Fibroblast of lung (primary cell): ENCODE data around the gene ASCL2.

Experiments
- EZH2 ChIP-seq: IDR thresholded peaks from 2 replicates; pipeline ENCODE4 v1.5.1; 2012; ENCODE audit warnings: low read length, control low read depth, mild to moderate bottlenecking; ENCODE audit errors: missing control alignments
- TF ChIP-seq, protein P1 (sequence below), 2 donors: IDR thresholded peaks in 1 of 2; conservative IDR thresholded peaks in 1 of 2; 1 replicate in 1 of 2; 2 replicates in 1 of 2; pipeline ENCODE4 v1.5.1; 2011 to 2012; ENCODE audit warnings: low read length in 2 of 2, control low read depth in 1 of 2, inconsistent platforms in 1 of 2, low read depth in 1 of 2, mild to moderate bottlenecking in 1 of 2

DNA sequence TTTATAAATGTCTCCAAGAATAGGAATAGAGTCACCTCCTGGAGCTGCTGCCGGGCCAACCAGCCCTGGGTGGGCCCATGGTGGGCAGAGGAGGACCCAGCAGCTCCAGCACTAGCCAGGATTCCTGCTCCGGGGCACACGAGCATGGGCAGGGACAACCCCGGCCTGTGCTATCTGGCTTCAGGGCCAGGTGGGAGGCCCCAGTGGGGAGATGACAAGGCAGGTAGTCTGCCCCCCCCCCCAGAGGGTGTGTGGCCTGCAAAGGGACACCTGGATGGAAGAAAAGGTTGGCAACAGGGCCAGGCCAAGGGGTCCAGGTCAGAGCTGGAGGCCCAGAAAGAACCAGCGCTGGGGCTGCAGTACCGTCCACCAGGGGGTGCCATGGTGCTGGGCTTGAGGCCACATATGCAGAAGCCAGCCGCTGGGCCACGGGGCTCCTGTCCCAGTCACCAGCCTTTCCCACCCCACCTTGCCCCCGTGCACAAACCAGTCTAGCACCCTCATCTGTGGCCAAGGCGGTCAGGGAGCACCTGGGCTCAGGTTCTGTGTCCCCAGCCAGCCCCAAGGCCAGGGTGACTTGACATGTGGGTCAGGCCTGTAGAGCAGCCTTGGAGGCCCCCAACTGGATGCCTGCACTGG, 34.9 kb upstream of the ASCL2 start:
- TF ChIP-seq, protein P1, sequence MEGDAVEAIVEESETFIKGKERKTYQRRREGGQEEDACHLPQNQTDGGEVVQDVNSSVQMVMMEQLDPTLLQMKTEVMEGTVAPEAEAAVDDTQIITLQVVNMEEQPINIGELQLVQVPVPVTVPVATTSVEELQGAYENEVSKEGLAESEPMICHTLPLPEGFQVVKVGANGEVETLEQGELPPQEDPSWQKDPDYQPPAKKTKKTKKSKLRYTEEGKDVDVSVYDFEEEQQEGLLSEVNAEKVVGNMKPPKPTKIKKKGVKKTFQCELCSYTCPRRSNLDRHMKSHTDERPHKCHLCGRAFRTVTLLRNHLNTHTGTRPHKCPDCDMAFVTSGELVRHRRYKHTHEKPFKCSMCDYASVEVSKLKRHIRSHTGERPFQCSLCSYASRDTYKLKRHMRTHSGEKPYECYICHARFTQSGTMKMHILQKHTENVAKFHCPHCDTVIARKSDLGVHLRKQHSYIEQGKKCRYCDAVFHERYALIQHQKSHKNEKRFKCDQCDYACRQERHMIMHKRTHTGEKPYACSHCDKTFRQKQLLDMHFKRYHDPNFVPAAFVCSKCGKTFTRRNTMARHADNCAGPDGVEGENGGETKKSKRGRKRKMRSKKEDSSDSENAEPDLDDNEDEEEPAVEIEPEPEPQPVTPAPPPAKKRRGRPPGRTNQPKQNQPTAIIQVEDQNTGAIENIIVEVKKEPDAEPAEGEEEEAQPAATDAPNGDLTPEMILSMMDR (conservative IDR thresholded peaks at IDR 0.05 in 1 of 2, IDR thresholded peaks at IDR 0.05 in 1 of 2; ENCODE audit: low read depth in 1 of 2, low read length in 2 of 2): peak; percentile 80 to 92
- no peak for TF ChIP-seq EZH2
